OCI-M2 (cell line): Measurements from ENCODE around the gene GLB1L.
"Not testable (repeated sequence)": the region's sequence is repeated elsewhere in the genome, so short reads cannot be mapped to it uniquely, and the experiment has no call there.

Experiments used
- DNase-seq: peaks from one replicate; lab custom pipeline; 2025; ENCODE audit not compliant: unreplicated experiment; lab: John Stamatoyannopoulos, UW

The GLB1L gene

DNA sequence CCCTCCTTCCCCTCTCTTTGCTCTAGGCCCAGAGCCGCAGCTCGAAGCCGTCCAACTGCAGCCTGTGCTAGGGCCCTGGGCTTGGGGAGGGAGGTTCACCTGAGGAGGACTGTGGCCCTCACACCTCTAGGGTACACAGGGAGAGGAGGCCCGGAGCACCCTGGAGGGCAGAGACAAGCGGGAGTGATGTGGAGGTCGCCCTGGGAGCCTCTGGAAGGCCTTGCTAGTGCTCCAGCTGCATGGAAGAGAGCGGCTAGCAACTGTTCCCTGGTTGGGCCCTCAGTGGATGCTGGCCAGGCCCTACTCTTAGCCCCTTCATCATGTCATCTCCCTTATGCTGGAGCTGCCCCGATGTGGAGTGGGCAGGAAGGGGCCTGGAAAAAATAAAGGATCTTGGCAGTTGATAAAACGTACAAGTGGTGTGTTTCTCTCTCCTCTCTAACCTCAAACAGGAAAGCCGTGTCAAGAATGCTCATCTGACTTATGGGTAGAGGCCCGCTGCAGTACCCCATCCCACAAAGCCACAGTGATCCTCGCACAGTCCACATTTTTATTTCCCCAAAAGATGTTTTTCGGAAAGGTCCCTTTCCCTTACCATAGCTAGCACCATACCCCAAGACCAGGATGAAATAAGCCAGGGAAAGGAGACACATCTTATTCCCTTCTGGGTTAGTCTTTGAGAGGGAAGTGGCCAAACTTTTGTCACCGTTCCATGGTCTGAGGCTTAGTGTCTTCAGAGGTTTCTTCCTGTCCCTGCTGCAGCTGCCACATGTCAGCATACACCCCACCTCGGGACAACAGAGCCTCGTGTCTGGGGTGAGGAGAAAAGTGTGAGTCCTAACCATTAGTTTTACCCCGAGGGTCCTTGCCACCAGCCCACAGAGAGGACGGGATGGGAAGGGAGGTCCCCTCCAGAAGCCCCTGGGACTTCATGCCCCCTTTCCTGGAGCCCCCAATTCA lies 35.7 kb downstream of the GLB1L start:
- DNase-seq = no peak

DNA sequence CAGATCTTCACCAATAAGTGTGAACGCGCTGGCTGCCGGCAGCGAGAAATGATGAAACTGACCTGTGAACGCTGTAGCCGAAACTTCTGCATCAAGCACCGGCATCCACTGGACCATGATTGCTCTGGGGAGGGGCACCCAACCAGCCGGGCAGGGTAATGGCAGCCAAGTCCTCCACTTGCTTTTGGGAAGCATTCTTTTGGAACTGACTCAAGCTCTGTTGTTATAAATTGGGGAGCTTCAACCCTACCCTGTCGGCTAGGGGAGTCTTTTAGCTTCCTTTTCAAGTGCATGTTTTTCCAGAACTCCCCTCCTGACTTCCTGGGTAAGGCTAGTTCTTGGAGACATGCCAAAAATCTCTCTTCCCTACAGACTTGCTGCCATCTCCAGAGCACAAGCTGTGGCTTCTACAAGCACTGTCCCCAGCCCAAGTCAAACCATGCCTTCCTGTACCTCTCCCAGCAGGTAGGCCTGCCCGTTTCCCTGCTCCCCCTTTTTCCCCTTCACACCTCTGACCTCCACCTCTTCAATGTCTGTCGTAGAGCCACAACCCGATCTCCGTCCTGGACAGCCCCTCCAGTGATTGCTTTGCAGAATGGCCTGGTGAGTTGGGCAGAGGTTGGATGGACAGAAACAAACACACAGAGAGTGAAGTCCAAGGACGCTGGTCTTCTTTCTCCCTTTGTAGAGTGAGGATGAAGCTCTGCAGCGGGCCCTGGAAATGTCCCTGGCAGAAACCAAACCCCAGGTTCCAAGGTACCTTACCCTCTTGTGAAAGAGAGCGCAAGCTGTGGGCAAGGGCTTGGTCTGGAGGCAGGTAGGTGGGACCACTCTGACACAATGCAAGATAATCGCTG lies 37.1 kb downstream of the GLB1L start:
- DNase-seq = no peak

- DNase-seq = peak; percentile 57
These were observed 37.9 kb downstream of the GLB1L start for GRCh38 chr2:219207134-219207883.

- peak; percentile 62 for DNase-seq
These were observed 38.7 kb downstream of the GLB1L start, which contains the start of gene ZFAND2B for GRCh38 chr2:219206328-219207133. ZFAND2B (plus strand) TSS chr2:219206782; CDS start chr2:219206988, 206 bp downstream.

GRCh38 chr2:219205981-219206327 lies 39.3 kb downstream of the GLB1L start:
- no peak for DNase-seq

DNA sequence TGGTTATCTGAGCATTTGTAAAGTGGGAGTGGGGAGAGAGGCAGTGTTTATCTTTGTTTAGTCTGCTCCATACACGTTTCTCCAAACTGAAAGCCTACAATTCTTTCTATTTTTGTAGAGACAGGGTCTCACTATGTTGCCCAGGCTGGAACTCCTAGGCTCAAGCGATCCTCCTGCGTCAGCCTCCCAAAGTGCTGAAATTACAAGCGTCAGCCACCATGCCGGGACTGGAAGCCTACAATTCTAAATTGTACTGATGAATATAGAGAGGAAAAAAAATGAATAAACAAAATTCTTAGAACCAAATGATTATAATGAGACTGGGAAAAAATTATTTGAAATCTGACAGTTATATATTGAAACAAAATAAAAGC lies 40.1 kb downstream of the GLB1L start:
- DNase-seq = no peak

DNA sequence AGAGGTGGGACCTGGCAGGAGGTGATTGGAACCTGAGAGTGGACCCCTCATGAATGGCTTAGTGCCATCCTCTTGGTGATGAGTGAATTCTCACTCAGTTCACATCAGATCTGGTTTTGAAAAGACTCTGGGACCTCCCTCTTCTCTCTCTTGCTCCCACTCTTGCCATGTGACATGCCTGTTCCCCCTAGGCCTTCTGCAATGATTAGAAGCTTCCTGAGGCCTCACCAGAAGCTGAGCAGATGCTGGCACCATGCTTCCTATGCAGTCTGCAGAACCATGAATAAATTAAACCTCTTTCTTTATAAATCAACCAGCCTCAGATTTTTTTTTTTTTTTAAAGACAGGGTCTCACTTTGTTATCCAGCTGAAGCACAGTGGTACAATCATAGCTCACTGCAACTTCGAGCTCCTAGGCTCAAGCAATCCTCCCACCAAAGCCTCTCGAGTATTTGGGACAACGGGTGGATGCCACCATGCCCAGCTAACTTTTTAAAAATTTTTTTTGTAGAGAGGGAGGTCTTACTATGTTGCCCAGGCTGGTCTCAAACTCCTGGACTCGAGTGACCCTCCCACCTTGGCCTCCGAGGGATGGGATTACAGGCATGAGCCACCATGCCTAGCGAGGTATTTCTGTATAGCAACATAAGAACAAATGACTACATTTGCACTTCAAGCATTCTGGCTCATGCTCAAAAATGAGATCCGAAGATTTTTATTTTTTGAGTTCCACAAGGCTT lies 40.6 kb downstream of the GLB1L start:
- no peak for DNase-seq

- DNase-seq = not testable (repeated sequence)
These were observed 43.9 kb downstream of the GLB1L start for GRCh38 chr2:219201331-219201730.

GRCh38 chr2:219200502-219201326 lies 44.5 kb downstream of the GLB1L start:
- DNase-seq = not testable (repeated sequence)

GRCh38 chr2:219199470-219200211 lies 45.6 kb downstream of the GLB1L start:
- no peak for DNase-seq

- no peak for DNase-seq
These were observed 46.3 kb downstream of the GLB1L start for GRCh38 chr2:219198974-219199373.

DNA sequence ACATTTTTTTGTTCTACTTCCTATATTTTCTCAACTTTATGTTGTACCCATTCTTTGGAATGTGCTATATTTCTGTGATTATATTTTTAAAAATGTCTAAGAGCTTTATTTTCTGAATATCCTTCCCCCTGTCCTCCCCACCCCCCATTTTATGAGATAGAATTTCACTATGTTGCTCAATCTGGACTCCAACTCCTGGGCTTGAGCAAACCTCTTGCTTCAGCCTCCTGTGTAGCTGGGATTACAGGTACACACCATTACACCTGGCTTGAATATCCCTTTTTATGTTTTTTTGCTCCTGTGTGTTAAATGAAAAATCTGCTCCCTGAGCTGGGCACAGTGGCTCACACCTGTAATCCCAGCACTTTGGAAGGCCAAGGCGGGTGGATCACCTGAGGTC lies 47.9 kb downstream of the GLB1L start:
- no peak for DNase-seq

- DNase-seq = no peak
These were observed 58.3 kb downstream of the GLB1L start for GRCh38 chr2:219186754-219187456.
